ENCODE data around the gene RAB1B. TPM values are rescaled to one million over a fixed set of nuclear protein-coding genes. Genes with fewer than 3 reads are reported as not detected.

RAB1B gene
- total and polyA plus RNA-seq, 10 of the 15 experiments (the other 5 are each of a cell fraction or from before 2014, with no cell fraction given) = 10.4 to 193 (median 96.9) TPM

DNA sequence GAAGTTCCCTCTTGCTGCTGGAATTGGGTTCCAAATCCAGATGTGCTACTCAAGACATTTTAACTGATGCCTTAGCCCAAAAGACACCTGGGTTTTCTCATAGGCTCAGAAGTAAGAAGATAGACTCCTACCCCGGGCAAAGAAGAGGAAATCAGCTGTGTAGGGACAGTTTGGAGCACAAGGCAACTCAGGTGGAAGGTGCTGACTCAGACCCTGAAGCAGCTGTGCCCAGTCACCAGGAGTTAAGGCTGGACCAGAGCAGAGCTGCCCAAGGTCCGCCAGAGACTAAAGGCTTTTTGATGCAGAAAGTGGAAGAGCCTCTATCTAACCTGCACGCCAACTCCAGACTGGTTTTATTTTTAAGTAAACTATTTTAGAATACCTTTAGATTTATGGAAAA lies 20.6 kb upstream of the RAB1B start:
- DNase-seq (ENCODE audit: low read depth, low spot score) = no peak
- no peak overlapping the region for H3K4me3 ChIP-seq
- H3K27ac ChIP-seq (ENCODE audit: control insufficient read depth, insufficient read depth) = no peak overlapping the region
- H2AFZ ChIP-seq (ENCODE audit: control insufficient read depth, low read depth, low read length) = no peak overlapping the region
- intact Hi-C loops (cut with micrococcal nuclease; ENCODE audit: unreplicated experiment) = no loop called here
- H3K4me1 ChIP-seq (ENCODE audit: control insufficient read depth, insufficient read depth, low read length) = no peaks in the 10 kb centered on the region
- no peaks in the 10 kb centered on the region for H4K20me1 ChIP-seq (ENCODE audit: control insufficient read depth, insufficient read depth)
- POLR2A ChIA-PET = no interaction called here
- H3K9me3 ChIP-seq (replicated peaks; ENCODE audit: control insufficient read depth, insufficient read depth, low read length) = no peaks in the 10 kb centered on the region
- no peak for FAIRE-seq
- BruUV-seq (replicated peaks) = no TSS peak
- peaks cover 2 to 13% of the 10 kb centered on the region in 2 experiments; a peak in 3 of 4 replicates for H3K36me3 ChIP-seq (ENCODE audit: control insufficient read depth in 2 of 2, insufficient read depth in 2 of 2, low read length in 1 of 2)
- 59% methylated on average over 3 of the region's 3 CpGs for WGBS (ENCODE audit: insufficient coverage, insufficient replicate concordance, low lambda C conversion rate, missing lambda C conversion rate)
- SMC1A ChIA-PET (ENCODE audit: uncharacterized antibody, unreplicated experiment) = no interaction called here
- RAD21 ChIA-PET (ENCODE audit: unreplicated experiment) = no interaction called here
- no peak overlapping the region for H3K4me2 ChIP-seq (ENCODE audit: control insufficient read depth, insufficient read depth)
- ATAC-seq = no peak
- H3K9ac ChIP-seq (ENCODE audit: control insufficient read depth, insufficient read depth, low read length) = no peak overlapping the region
- H3K27me3 ChIP-seq (replicated peaks in 1 of 2; ENCODE audit: control insufficient read depth in 2 of 2, insufficient read depth in 2 of 2, low read length in 1 of 2) = no peaks in the 10 kb centered on the region
- no peak for TF ChIP-seq MXI1 (IDR thresholded peaks at IDR 0.05; ENCODE audit: low read depth, low read length)
- no peak for TF ChIP-seq PRDM15 (CRISPR knock-in tag; IDR thresholded peaks at IDR 0.05)
- TF ChIP-seq SUPT20H (IDR thresholded peaks at IDR 0.05; ENCODE audit: borderline replicate concordance, control insufficient read depth, low read depth, low read length) = no peak
- TF ChIP-seq WRNIP1 (IDR thresholded peaks at IDR 0.05; ENCODE audit: borderline replicate concordance, low read depth, low read length) = no peak
- TF ChIP-seq PAX5 (IDR thresholded peaks at IDR 0.05; ENCODE audit: borderline replicate concordance, low read depth, low read length) = no peak
- TF ChIP-seq KDM1A (IDR thresholded peaks at IDR 0.05; ENCODE audit: borderline replicate concordance) = no peak
- TF ChIP-seq HDAC2 (IDR thresholded peaks at IDR 0.05) = no peak
- TF ChIP-seq ZBED1 (IDR thresholded peaks at IDR 0.05; ENCODE audit: borderline replicate concordance) = no peak
- TF ChIP-seq STAT3 (IDR thresholded peaks at IDR 0.05; ENCODE audit: low read depth, low read length) = no peak
- TF ChIP-seq MEF2A (IDR thresholded peaks at IDR 0.05; ENCODE audit: insufficient read depth, low read depth, low read length) = no peak
- TF ChIP-seq PKNOX1 (IDR thresholded peaks at IDR 0.05) = no peak
- no peak for TF ChIP-seq MYC (IDR thresholded peaks at IDR 0.05; ENCODE audit: insufficient read depth, insufficient read length, insufficient replicate concordance, low read length, severe bottlenecking)
- TF ChIP-seq IRF5 (IDR thresholded peaks at IDR 0.05; ENCODE audit: borderline replicate concordance) = no peak
- TF ChIP-seq POU2F2 (IDR thresholded peaks at IDR 0.05; ENCODE audit: borderline replicate concordance, low read depth, low read length) = no peak
- no peak for TF ChIP-seq NFYB (IDR thresholded peaks at IDR 0.05; ENCODE audit: insufficient read depth, low read depth, low read length)
- TF ChIP-seq, protein P1, sequence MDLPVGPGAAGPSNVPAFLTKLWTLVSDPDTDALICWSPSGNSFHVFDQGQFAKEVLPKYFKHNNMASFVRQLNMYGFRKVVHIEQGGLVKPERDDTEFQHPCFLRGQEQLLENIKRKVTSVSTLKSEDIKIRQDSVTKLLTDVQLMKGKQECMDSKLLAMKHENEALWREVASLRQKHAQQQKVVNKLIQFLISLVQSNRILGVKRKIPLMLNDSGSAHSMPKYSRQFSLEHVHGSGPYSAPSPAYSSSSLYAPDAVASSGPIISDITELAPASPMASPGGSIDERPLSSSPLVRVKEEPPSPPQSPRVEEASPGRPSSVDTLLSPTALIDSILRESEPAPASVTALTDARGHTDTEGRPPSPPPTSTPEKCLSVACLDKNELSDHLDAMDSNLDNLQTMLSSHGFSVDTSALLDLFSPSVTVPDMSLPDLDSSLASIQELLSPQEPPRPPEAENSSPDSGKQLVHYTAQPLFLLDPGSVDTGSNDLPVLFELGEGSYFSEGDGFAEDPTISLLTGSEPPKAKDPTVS (IDR thresholded peaks at IDR 0.05; ENCODE audit: low read depth, low read length) = no peak
- TF ChIP-seq ATF7 (IDR thresholded peaks at IDR 0.05; ENCODE audit: low read depth) = no peak
- no peak for TF ChIP-seq TAF1 (IDR thresholded peaks at IDR 0.05; ENCODE audit: borderline replicate concordance, low read depth, low read length)
- CTCF ChIA-PET = no interaction called here
- in situ Hi-C loops (cut with MboI) = no loop called here
- H3K79me2 ChIP-seq (ENCODE audit: control insufficient read depth, insufficient read depth, low read length) = no peaks in the 10 kb centered on the region
